Keratinocyte (primary cell): ENCODE measurements around the gene GRAMD1B. TPM values are rescaled to one million over a fixed set of nuclear protein-coding genes. Genes with fewer than 3 reads are reported as not detected.

ENCODE experiments used
- DNase-seq: peaks from one replicate; pipeline ENCODE4 v3.0.0-alpha.2; 2011; ENCODE audit warnings: low read depth, missing footprints, low spot score
- FAIRE-seq: peaks from 2 replicates; lab custom pipeline; 2011; peaks lifted over from hg19 to GRCh38; lab: Jason Lieb, UNC
- H2AFZ ChIP-seq: 2 replicates; pipeline ENCODE4 v1.6.0; 2012; ENCODE audit warnings: low read length, control low read depth, inconsistent platforms; ENCODE audit not compliant: control insufficient read depth
- H3K27ac ChIP-seq: 2 replicates; pipeline ENCODE4 v1.5.1; 2011; ENCODE audit warnings: low read length; ENCODE audit not compliant: control insufficient read depth, insufficient read depth
- H3K27me3 ChIP-seq: 3 replicates; pipeline ENCODE4 v1.6.0; 2011; ENCODE audit warnings: low read length; ENCODE audit not compliant: control insufficient read depth, insufficient read depth; ENCODE audit errors: extremely low read depth
- H3K36me3 ChIP-seq, 2 experiments: 2 replicates in 1 of 2; 3 replicates in 1 of 2; pipeline ENCODE4 v1.5.1; 2011; ENCODE audit warnings: low read length in 2 of 2, mild to moderate bottlenecking in 1 of 2; ENCODE audit not compliant: control insufficient read depth in 2 of 2, insufficient read depth in 2 of 2; ENCODE audit errors: extremely low read depth in 1 of 2
- H3K4me1 ChIP-seq: 3 replicates; pipeline ENCODE4 v1.5.1; 2011; ENCODE audit warnings: low read length; ENCODE audit not compliant: control insufficient read depth, insufficient read depth; ENCODE audit errors: extremely low read depth
- H3K4me2 ChIP-seq: 3 replicates; pipeline ENCODE4 v1.6.0; 2011; ENCODE audit warnings: low read depth, low read length; ENCODE audit not compliant: control insufficient read depth, insufficient read depth; ENCODE audit errors: extremely low read depth
- H3K4me3 ChIP-seq, 3 experiments: fragments of 200-600 bp in 1 of 3; sonication (generic) in 1 of 3; 2 replicates in 2 of 3; 3 replicates in 1 of 3; pipeline ENCODE4 v1.5.1; 2011 to 2016; ENCODE audit warnings: low read length in 3 of 3, mild to moderate bottlenecking in 3 of 3, control low read depth in 2 of 3, inconsistent platforms in 1 of 3, low read depth in 1 of 3, mixed read lengths in 1 of 3, mixed run types in 1 of 3, moderate library complexity in 1 of 3; ENCODE audit not compliant: control insufficient read depth in 2 of 3, insufficient read depth in 2 of 3; ENCODE audit errors: extremely low read depth in 1 of 3
- H3K79me2 ChIP-seq: 2 replicates; pipeline ENCODE4 v1.6.0; 2012; ENCODE audit warnings: low read length; ENCODE audit not compliant: control insufficient read depth, insufficient read depth
- H3K9ac ChIP-seq: 3 replicates; pipeline ENCODE4 v1.6.0; 2011; ENCODE audit warnings: low read length; ENCODE audit not compliant: control insufficient read depth, insufficient read depth; ENCODE audit errors: extremely low read depth
- H3K9me1 ChIP-seq: 3 replicates; pipeline ENCODE4 v1.6.0; 2011; ENCODE audit warnings: low read length; ENCODE audit not compliant: control insufficient read depth, insufficient read depth; ENCODE audit errors: extremely low read depth
- H3K9me3 ChIP-seq: 2 replicates; pipeline ENCODE4 v1.5.1; 2012; ENCODE audit warnings: low read depth, low read length; ENCODE audit not compliant: control insufficient read depth
- H4K20me1 ChIP-seq: 3 replicates; pipeline ENCODE4 v1.6.0; 2011; ENCODE audit warnings: low read length; ENCODE audit not compliant: control insufficient read depth, insufficient read depth; ENCODE audit errors: extremely low read depth
- CTCF ChIP-seq, 3 experiments: IDR thresholded peaks in 1 of 3; conservative IDR thresholded peaks in 1 of 3; optimal IDR thresholded peaks in 1 of 3; 2 replicates in 2 of 3; 3 replicates in 1 of 3; pipeline versions ENCODE3 to v1.5.1; 2011; ENCODE audit warnings: low read length in 3 of 3, mild to moderate bottlenecking in 3 of 3, moderate library complexity in 2 of 3, control low read depth in 1 of 3, inconsistent platforms in 1 of 3; ENCODE audit not compliant: insufficient read depth in 2 of 3; ENCODE audit errors: extremely low read depth in 1 of 3
- EZH2 ChIP-seq: IDR thresholded peaks from one replicate; pipeline ENCODE4 v1.6.1; 2012; ENCODE audit warnings: inconsistent platforms, mild to moderate bottlenecking, low read length, moderate library complexity
- dilution Hi-C: fragments of 300-500 bp; cut with MboI; formaldehyde crosslinking; loops from one replicate; pipeline ENCODE4 v1.7.0; 2020; ENCODE audit warnings: low sequenced_read_pairs; ENCODE audit not compliant: extremely low pct_ligation_motif_present
- polyA plus RNA-seq, 5 experiments: library from polyadenylated mRNA; depleted of rRNA in 3 of 5; stranded (reverse) in 3 of 5; stranded (forward) in 1 of 5; unstranded in 1 of 5; fragments of >200 nt; gene quantifications; 1 replicate in 1 of 5; 2 replicates in 3 of 5; 3 replicates in 1 of 5; pipeline versions ENCODE4 v1.2.1 to v1.2.3, GENCODE V29; 2011 to 2012; ENCODE audit warnings: missing spikeins in 2 of 5, low read depth in 1 of 5, low replicate concordance in 1 of 5

Gene GRAMD1B
- polyA plus RNA-seq, 1 donor (not counting 4 experiments of a cell fraction or from before 2014, with no cell fraction given) = 0.04 TPM

- H3K27ac ChIP-seq = no peak overlapping the region
- H3K79me2 ChIP-seq = no peaks in the 10 kb centered on the region
- H3K4me3 ChIP-seq = no peak overlapping the region
- FAIRE-seq = no peak
- no peak overlapping the region for H2AFZ ChIP-seq
- no peaks in the 10 kb centered on the region for H3K9me3 ChIP-seq
- TF ChIP-seq CTCF (optimal IDR thresholded peaks at IDR 0.05 in 1 of 3, IDR thresholded peaks at IDR 0.05 in 1 of 3, conservative IDR thresholded peaks at IDR 0.05 in 1 of 3; ENCODE audit: extremely low read depth in 1 of 3, insufficient read depth in 2 of 3, low read length in 3 of 3) (no peak), EZH2 (no peak)
- DNase-seq = no peak
- no peaks in the 10 kb centered on the region for H3K4me1 ChIP-seq
- no peaks in the 10 kb centered on the region for H3K9me1 ChIP-seq
- H3K27me3 ChIP-seq = peaks cover 4% of the 10 kb centered on the region
- H3K36me3 ChIP-seq = no peaks in the 10 kb centered on the region
- dilution Hi-C loops = no loop called here
- no peak overlapping the region for H3K4me2 ChIP-seq
- H4K20me1 ChIP-seq = no peaks in the 10 kb centered on the region
- H3K9ac ChIP-seq = no peak overlapping the region
These were observed 146.4 kb downstream of the GRAMD1B start for GRCh38 chr11:123576501-123576900.

- FAIRE-seq (no peak), DNase-seq (no peak)
- Histone ChIP-seq H3K27me3 (peaks cover 10% of the 10 kb centered on the region), H4K20me1 (no peaks in the 10 kb centered on the region), H3K4me1 (no peaks in the 10 kb centered on the region), H3K9me1 (no peaks in the 10 kb centered on the region), H3K27ac (no peak overlapping the region), H2AFZ (no peak overlapping the region), H3K79me2 (no peaks in the 10 kb centered on the region), H3K9me3 (no peaks in the 10 kb centered on the region), H3K4me2 (no peak overlapping the region), H3K36me3 (no peaks in the 10 kb centered on the region), H3K4me3 (no peak overlapping the region), H3K9ac (no peak overlapping the region)
- peak; percentile 85 to 98 (median 96) for TF ChIP-seq CTCF (optimal IDR thresholded peaks at IDR 0.05 in 1 of 3, IDR thresholded peaks at IDR 0.05 in 1 of 3, conservative IDR thresholded peaks at IDR 0.05 in 1 of 3; ENCODE audit: extremely low read depth in 1 of 3, insufficient read depth in 2 of 3, low read length in 3 of 3)
- TF ChIP-seq EZH2 = no peak
- dilution Hi-C loops = no loop called here
These were observed 147.1 kb downstream of the GRAMD1B start for GRCh38 chr11:123577081-123577598.
